ENCODE measurements around the gene COL4A1. TPM values are rescaled to one million over a fixed set of nuclear protein-coding genes. Genes with fewer than 3 reads are reported as not detected.

COL4A1 gene
- total and polyA plus RNA-seq, 11 donors = 52.6 to 428 (median 184) TPM

DNA sequence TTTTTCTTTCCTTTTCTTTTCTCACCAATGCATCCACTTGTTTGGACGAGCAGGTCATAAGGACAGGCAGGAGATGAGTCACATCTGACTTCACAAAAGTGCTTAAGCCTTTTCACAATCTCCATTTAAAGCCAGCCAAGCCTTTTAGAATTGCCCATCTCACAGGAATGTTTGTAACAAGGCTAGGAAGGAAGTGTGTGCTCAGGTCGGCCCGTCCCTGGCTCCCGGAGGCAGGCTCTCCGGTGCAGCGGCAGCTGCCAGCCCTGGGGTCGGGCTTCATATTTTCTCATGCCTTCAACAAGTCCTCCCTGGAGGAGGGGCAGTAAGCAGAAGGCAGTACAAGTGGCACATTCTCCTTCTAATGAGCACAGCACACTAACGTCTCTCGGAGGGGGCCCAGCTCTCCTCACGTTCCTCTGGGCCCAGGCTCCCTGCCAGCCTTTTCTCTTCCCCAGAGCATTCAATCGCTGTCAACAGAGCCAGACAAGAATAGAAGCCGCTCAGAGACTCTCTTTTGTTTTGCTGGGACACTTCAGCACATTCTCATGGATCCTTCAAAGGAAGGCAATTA lies 180.5 kb downstream of the COL4A1 start:
- TF ChIP-seq, protein P1, sequence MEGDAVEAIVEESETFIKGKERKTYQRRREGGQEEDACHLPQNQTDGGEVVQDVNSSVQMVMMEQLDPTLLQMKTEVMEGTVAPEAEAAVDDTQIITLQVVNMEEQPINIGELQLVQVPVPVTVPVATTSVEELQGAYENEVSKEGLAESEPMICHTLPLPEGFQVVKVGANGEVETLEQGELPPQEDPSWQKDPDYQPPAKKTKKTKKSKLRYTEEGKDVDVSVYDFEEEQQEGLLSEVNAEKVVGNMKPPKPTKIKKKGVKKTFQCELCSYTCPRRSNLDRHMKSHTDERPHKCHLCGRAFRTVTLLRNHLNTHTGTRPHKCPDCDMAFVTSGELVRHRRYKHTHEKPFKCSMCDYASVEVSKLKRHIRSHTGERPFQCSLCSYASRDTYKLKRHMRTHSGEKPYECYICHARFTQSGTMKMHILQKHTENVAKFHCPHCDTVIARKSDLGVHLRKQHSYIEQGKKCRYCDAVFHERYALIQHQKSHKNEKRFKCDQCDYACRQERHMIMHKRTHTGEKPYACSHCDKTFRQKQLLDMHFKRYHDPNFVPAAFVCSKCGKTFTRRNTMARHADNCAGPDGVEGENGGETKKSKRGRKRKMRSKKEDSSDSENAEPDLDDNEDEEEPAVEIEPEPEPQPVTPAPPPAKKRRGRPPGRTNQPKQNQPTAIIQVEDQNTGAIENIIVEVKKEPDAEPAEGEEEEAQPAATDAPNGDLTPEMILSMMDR (IDR thresholded peaks at IDR 0.05) = no peak
- TF ChIP-seq POLR2A (IDR thresholded peaks at IDR 0.05) = peak in 1 of 2 donors; percentile 39
- Histone ChIP-seq H3K27me3 (peaks cover 0 to 4% (median 0%) of the 10 kb centered on the region in 9 donors), H3K9me3 (no peaks in the 10 kb centered on the region), H3K4me3 (peak overlapping the region in 8 of 12 donors; percentile 8 to 29 (median 22)), H3K36me3 (no peaks in the 10 kb centered on the region), H3K27ac (peak overlapping the region; percentile 60 to 91 (median 84)), H3K4me1 (peaks cover 12 to 34% (median 28%) of the 10 kb centered on the region in 12 donors)
- DNase-seq (peak; percentile 74 to 88 (median 79)), ATAC-seq (peak; percentile 72 to 91 (median 88))
- WGBS, 4 donors = 2 to 3% (median 3%) methylated on average over 12 of the region's 12 CpGs
- intact Hi-C loops (cut with DNase I) = no loop called here

DNA sequence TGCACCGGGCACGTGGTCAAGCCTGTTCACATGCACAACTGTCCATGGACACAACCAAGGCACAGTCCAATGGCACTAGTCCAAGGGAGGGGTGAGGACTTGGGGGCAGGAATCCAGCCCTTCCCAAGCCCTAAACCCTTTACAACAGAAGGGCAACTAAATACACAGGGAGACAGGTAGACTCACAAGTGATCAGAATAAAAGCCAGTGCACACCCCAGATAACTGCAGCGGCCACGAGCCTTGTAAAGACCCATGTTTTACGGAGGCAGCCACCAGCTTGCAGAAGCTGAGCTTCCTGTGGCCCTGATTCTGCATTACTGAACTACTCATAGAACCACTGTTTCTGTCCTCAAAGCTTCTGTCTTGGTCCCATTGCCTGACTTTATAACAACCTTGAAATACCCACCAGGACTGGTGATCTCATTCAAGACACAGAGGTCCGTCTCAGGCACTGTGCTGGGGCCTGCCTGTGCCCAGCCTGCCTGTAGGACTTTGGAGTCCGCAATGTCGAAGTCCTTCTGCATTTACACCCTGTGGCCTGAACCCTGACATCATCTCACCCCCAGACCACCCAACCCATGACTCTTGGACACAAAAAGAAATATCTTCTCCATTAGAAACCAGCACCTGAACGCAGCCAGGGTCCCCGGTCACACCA lies 181.2 kb downstream of the COL4A1 start:
- peak in 2 of 4 donors; percentile 14 to 24 for ATAC-seq

DNA sequence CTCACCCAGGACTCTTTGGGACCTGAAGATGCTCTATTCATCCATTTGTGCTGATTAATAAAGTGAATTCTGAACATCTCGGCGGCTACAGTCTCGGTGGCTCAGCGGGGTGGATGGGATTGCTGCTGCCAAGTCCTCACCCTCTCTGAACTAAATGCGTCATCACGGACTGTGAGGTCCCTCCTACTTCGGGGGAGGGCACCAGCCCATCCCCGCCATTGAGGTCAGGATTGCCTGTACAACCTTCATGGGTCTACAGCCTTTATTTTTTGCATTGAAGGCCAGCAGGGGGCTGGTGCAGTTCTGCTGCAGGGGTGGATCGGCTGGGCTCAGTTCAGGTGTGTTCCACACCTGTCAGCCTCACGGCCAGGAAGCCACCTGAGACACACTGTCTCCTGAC lies 181.8 kb downstream of the COL4A1 start:
- DNase-seq = no peak
- H3K4me1 ChIP-seq = peaks cover 12 to 37% (median 28%) of the 10 kb centered on the region in 12 donors

More for the DNA sequence above, 181.2 kb downstream of the COL4A1 start:
- TF ChIP-seq POLR2A (IDR thresholded peaks at IDR 0.05) = no peak
- TF ChIP-seq, protein P1 (IDR thresholded peaks at IDR 0.05) = no peak
- H3K9me3 ChIP-seq = no peaks in the 10 kb centered on the region
- no peak for DNase-seq
- H3K4me3 ChIP-seq = peak overlapping the region in 4 of 12 donors; percentile 12 to 27 (median 24)
- WGBS, 4 donors = 84 to 90% (median 86%) methylated on average over 10 of the region's 10 CpGs
- peak overlapping the region; percentile 60 to 91 (median 84) for H3K27ac ChIP-seq
- no peaks in the 10 kb centered on the region for H3K36me3 ChIP-seq
- H3K4me1 ChIP-seq = peaks cover 12 to 34% (median 28%) of the 10 kb centered on the region in 12 donors
- intact Hi-C loops (cut with DNase I) = no loop called here
- peaks cover 0 to 4% (median 0%) of the 10 kb centered on the region in 9 donors for H3K27me3 ChIP-seq

More for the DNA sequence above, 181.8 kb downstream of the COL4A1 start:
- ATAC-seq = no peak
- peak overlapping the region in 2 of 12 donors; percentile 84 to 90 for H3K27ac ChIP-seq
- no peaks in the 10 kb centered on the region for H3K9me3 ChIP-seq
- peaks cover 0 to 4% (median 0%) of the 10 kb centered on the region in 9 donors for H3K27me3 ChIP-seq
- 85 to 95% (median 93%) methylated on average over 8 to 10 of the region's 10 CpGs for WGBS, 4 donors
- intact Hi-C loops (cut with DNase I) = no loop called here
- no peak overlapping the region for H3K4me3 ChIP-seq
- TF ChIP-seq, protein P1 (IDR thresholded peaks at IDR 0.05) = no peak
- TF ChIP-seq POLR2A (IDR thresholded peaks at IDR 0.05) = no peak
- H3K36me3 ChIP-seq = no peaks in the 10 kb centered on the region

Data from heart left ventricle (tissue), 16 donors.